ENCODE data around the gene TMEM135. TPM values are rescaled to one million over a fixed set of nuclear protein-coding genes. Genes with fewer than 3 reads are reported as not detected.
A peak's percentile ranks its signal among the peaks of the same experiment; 100 is the strongest.

TMEM135 gene
- polyA plus RNA-seq, 3 donors = 34.4 to 49.4 (median 40.5) TPM

- DNase-seq (ENCODE audit: low read depth in 3 of 3, low spot score in 2 of 3) = no peak
These were observed 258.9 kb downstream of the TMEM135 start for GRCh38 chr11:87296627-87297026.

- DNase-seq (ENCODE audit: low read depth in 3 of 3, low spot score in 2 of 3) = no peak
These were observed 260.4 kb downstream of the TMEM135 start for GRCh38 chr11:87298155-87298554.

GRCh38 chr11:87299041-87299481 lies 261.3 kb downstream of the TMEM135 start:
- DNase-seq (ENCODE audit: low read depth in 3 of 3, low spot score in 2 of 3) = no peak

GRCh38 chr11:87300640-87301380 lies 263.1 kb downstream of the TMEM135 start:
- DNase-seq (ENCODE audit: low read depth in 3 of 3, low spot score in 2 of 3) = no peak

- no peak for DNase-seq (ENCODE audit: low read depth in 3 of 3, low spot score in 2 of 3)
These were observed 264.2 kb downstream of the TMEM135 start for GRCh38 chr11:87301785-87302540.

GRCh38 chr11:87304412-87304811 lies 266.7 kb downstream of the TMEM135 start:
- peak; percentile 43 to 69 (median 58) for DNase-seq (ENCODE audit: low read depth in 3 of 3, low spot score in 2 of 3)

- no peak for DNase-seq (ENCODE audit: low read depth in 3 of 3, low spot score in 2 of 3)
These were observed 268.6 kb downstream of the TMEM135 start for GRCh38 chr11:87306262-87306851.

GRCh38 chr11:87307101-87307500 lies 269.4 kb downstream of the TMEM135 start:
- DNase-seq (ENCODE audit: low read depth in 3 of 3, low spot score in 2 of 3) = no peak

- no peak for DNase-seq (ENCODE audit: low read depth in 3 of 3, low spot score in 2 of 3)
These were observed 277.5 kb downstream of the TMEM135 start for GRCh38 chr11:87315229-87315628.

GRCh38 chr11:87316491-87316890 lies 278.8 kb downstream of the TMEM135 start:
- no peak for DNase-seq (ENCODE audit: low read depth in 3 of 3, low spot score in 2 of 3)

GRCh38 chr11:87317441-87317840 lies 279.7 kb downstream of the TMEM135 start:
- DNase-seq (ENCODE audit: low read depth in 3 of 3, low spot score in 2 of 3) = no peak

GRCh38 chr11:87320123-87320522 lies 282.4 kb downstream of the TMEM135 start:
- DNase-seq (ENCODE audit: low read depth in 3 of 3, low spot score in 2 of 3) = no peak

GRCh38 chr11:87322568-87322967 lies 284.8 kb downstream of the TMEM135 start:
- no peak for DNase-seq (ENCODE audit: low read depth in 3 of 3, low spot score in 2 of 3)

GRCh38 chr11:87323899-87324298 lies 286.2 kb downstream of the TMEM135 start:
- no peak for DNase-seq (ENCODE audit: low read depth in 3 of 3, low spot score in 2 of 3)

- no peak for DNase-seq (ENCODE audit: low read depth in 3 of 3, low spot score in 2 of 3)
These were observed 287.2 kb downstream of the TMEM135 start for GRCh38 chr11:87324817-87325489.

- no peak for DNase-seq (ENCODE audit: low read depth in 3 of 3, low spot score in 2 of 3)
These were observed 287.7 kb downstream of the TMEM135 start for GRCh38 chr11:87325490-87325872.

GRCh38 chr11:87326594-87326993 lies 288.9 kb downstream of the TMEM135 start:
- no peak for DNase-seq (ENCODE audit: low read depth in 3 of 3, low spot score in 2 of 3)

- no peak for DNase-seq (ENCODE audit: low read depth in 3 of 3, low spot score in 2 of 3)
These were observed 291.4 kb downstream of the TMEM135 start for GRCh38 chr11:87329172-87329571.

- DNase-seq (ENCODE audit: low read depth in 3 of 3, low spot score in 2 of 3) = no peak
These were observed 292.5 kb downstream of the TMEM135 start for GRCh38 chr11:87330187-87330601.

GRCh38 chr11:87331273-87331672 lies 293.5 kb downstream of the TMEM135 start:
- no peak for DNase-seq (ENCODE audit: low read depth in 3 of 3, low spot score in 2 of 3)

- DNase-seq (ENCODE audit: low read depth in 3 of 3, low spot score in 2 of 3) = no peak
These were observed 300.4 kb downstream of the TMEM135 start for GRCh38 chr11:87338046-87338639.
